ENCODE measurements around the gene UBE2E1. TPM values are rescaled to one million over a fixed set of nuclear protein-coding genes. Genes with fewer than 3 reads are reported as not detected.

The UBE2E1 gene
- total RNA-seq, 4 donors from 2014 or later: 61.6 to 88.4 (median 79.6) TPM

DNA sequence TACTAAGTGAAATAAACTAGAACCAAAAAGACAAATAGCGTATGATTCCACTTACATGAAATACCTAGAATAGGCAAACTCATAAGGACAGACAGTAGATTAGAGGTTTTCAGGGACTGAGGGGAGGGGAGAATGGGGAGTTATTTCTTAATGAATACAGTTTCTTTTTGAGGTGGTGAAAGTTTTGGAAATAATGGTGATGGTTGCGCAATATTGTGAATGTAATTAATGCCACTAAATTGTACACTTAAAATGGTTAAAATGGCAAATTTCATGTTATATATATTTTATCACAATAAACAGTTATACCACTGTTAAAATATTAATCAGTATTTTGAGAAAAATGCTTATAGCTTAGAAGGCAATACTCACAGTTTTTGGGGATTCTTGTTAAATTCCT is 11.0 kb downstream of the UBE2E1 start:
- WGBS, 2 donors: 95% methylated on average over 2 of the region's 2 CpGs
- no peaks in the 10 kb centered on the region for H3K36me3 ChIP-seq
- no peak for TF ChIP-seq CTCF (IDR thresholded peaks at IDR 0.05)
- TF ChIP-seq POLR2A (IDR thresholded peaks at IDR 0.05): no peak
- H3K9me3 ChIP-seq: no peaks in the 10 kb centered on the region
- intact Hi-C loops (cut with DNase I): no loop called here
- no peak overlapping the region for H3K4me3 ChIP-seq (replicated peaks in 1 of 3)
- no peaks in the 10 kb centered on the region for H3K27me3 ChIP-seq
- no peak overlapping the region for H3K27ac ChIP-seq
- DNase-seq: no peak
- H3K4me1 ChIP-seq: peaks cover 5 to 10% of the 10 kb centered on the region in 2 donors

GRCh38 chr3:23817508-23818223 is 11.9 kb downstream of the UBE2E1 start:
- H3K9me3 ChIP-seq: no peaks in the 10 kb centered on the region
- WGBS, 2 donors: 94 to 96% methylated on average over 3 of the region's 3 CpGs
- no peaks in the 10 kb centered on the region for H3K36me3 ChIP-seq
- no peak for DNase-seq
- no peaks in the 10 kb centered on the region for H3K27me3 ChIP-seq
- TF ChIP-seq CTCF (IDR thresholded peaks at IDR 0.05): no peak
- no peak for TF ChIP-seq POLR2A (IDR thresholded peaks at IDR 0.05)
- H3K4me1 ChIP-seq: peaks cover 0 to 13% of the 10 kb centered on the region in 2 donors
- H3K4me3 ChIP-seq (replicated peaks in 1 of 3): no peak overlapping the region
- intact Hi-C loops (cut with DNase I): no loop called here
- no peak overlapping the region for H3K27ac ChIP-seq

DNA sequence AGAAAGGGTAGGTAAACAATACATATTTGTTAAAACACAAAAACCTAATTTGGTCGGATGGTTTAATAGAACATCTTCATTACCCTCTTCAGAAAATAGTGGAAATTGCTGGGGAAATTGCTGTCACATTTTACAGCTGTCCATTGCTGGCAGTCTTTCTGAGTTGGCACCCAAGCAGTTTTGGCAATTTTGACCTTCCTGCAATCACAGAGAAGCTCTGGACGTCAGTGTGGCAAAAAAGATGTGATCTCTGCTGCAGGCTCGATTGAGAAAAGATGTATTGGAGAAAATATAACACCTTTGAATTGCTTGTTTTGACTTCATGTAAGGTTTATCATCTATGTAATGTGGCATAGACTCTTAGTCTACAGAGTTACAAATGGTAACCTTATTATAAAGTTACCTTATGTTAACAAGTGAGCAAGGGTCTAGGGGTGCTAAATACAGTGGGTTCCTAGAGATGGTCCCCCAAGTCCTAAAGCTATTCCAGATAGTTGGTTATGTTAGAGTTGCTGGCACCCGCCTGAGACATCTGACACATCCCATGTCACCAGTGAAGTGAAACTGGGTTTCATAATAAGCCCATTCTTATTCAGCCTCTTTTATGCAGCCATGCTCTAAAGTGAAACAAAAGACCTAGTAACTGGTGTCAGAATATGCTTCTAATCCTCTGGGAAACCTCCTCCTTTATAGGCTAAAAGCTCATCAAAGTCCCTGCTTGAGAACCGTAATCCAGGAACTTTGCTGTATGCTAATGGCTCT is 14.0 kb downstream of the UBE2E1 start:
- Histone ChIP-seq H3K4me1 (peaks cover 13 to 26% of the 10 kb centered on the region in 2 donors), H3K27ac (no peak overlapping the region), H3K9me3 (no peaks in the 10 kb centered on the region), H3K36me3 (no peaks in the 10 kb centered on the region), H3K27me3 (no peaks in the 10 kb centered on the region), H3K4me3 (replicated peaks in 1 of 3) (no peak overlapping the region)
- DNase-seq: no peak
- intact Hi-C loops (cut with DNase I): no loop called here
- WGBS, 2 donors: 77 to 82% methylated on average over 5 of the region's 5 CpGs
- TF ChIP-seq POLR2A (IDR thresholded peaks at IDR 0.05) (no peak), CTCF (IDR thresholded peaks at IDR 0.05) (no peak)

DNA sequence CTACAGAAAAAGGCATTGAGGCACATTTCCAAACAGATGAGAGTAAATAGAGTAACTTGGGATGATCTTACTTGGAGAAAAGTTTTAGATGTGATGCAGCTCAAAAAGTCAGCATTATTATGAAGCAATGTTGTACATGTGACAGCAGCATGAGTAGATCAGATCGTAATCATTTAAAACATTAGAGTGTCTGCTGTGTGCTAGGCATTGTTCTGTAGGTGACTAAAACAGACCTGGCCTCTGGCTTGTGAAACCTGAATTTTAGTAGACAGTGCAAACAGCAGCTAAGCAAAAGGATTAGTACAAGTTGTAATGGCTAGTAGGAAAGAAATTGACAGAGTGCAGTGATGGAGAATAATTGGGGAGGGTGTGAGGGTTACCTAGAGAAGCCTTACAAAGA is 15.1 kb downstream of the UBE2E1 start:
- WGBS, 2 donors: 90 to 92% methylated on average over 1 of the region's 1 CpG
- Histone ChIP-seq H3K27me3 (no peaks in the 10 kb centered on the region), H3K27ac (no peak overlapping the region), H3K9me3 (no peaks in the 10 kb centered on the region), H3K36me3 (no peaks in the 10 kb centered on the region), H3K4me3 (replicated peaks in 1 of 3) (no peak overlapping the region), H3K4me1 (peaks cover 24 to 37% of the 10 kb centered on the region in 2 donors)
- intact Hi-C loops (cut with DNase I): no loop called here
- TF ChIP-seq CTCF (IDR thresholded peaks at IDR 0.05): no peak
- TF ChIP-seq POLR2A (IDR thresholded peaks at IDR 0.05): no peak
- no peak for DNase-seq

DNA sequence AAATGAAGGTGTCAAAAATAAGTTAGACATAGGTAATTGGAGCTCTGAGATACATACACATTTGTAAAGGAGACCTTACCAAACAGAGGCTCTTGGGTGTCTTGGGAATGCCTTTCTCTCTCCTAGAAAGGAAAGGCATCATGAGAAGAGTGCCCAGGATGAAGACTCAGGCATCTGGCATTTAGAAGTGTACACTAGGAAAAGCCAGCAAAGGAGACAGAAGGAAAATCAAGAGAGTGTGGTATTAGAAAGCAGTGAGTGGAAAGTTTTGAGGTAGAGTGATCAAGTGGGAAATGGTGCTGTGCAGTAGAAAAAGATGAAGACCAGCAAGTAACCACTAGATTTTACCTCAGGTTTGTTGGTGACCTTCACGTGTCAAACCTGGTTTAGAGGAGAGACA is 16.1 kb downstream of the UBE2E1 start:
- H3K9me3 ChIP-seq: no peaks in the 10 kb centered on the region
- H3K36me3 ChIP-seq: no peaks in the 10 kb centered on the region
- intact Hi-C loops (cut with DNase I): no loop called here
- no peak overlapping the region for H3K4me3 ChIP-seq (replicated peaks in 1 of 3)
- WGBS, 2 donors: 85 to 87% methylated on average over 1 of the region's 1 CpG
- no peaks in the 10 kb centered on the region for H3K27me3 ChIP-seq
- no peak overlapping the region for H3K27ac ChIP-seq
- DNase-seq: no peak
- TF ChIP-seq CTCF (IDR thresholded peaks at IDR 0.05) (no peak), POLR2A (IDR thresholded peaks at IDR 0.05) (no peak)
- H3K4me1 ChIP-seq: peaks cover 26 to 46% of the 10 kb centered on the region in 2 donors

Data from thyroid gland (tissue), 4 donors.